Measurements from ENCODE around the gene CACFD1.

Gene CACFD1

DNA sequence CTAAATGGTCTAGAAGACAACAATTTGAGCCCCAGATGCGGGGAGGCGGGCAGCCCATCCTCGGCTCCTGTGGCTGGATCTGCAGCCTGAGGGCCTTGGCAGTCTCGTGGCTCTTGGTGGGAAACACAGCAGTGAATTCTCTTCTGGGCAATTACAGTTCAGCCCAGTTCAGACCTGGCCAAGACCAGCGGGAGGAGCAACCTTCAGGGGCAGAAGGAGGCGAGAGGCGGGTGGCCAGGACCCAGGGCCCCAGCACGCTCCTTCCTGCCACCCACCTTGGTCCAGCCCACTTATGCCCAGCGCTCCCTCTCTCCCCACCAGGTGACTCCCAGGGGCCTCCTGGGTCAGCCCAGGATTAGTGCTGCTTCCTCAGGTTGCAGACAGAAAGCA, 57.2 kb downstream of the CACFD1 start:
- no peak overlapping the region for H3K4me3 ChIP-seq (ENCODE audit: low read depth in 1 of 2, low read length in 2 of 2)
- no peak overlapping the region for H2AFZ ChIP-seq (ENCODE audit: low read depth, low read length)
- TF ChIP-seq EZH2 (IDR thresholded peaks at IDR 0.05; ENCODE audit: borderline replicate concordance, low read depth, low read length, severe bottlenecking) = no peak
- TF ChIP-seq, protein P1, sequence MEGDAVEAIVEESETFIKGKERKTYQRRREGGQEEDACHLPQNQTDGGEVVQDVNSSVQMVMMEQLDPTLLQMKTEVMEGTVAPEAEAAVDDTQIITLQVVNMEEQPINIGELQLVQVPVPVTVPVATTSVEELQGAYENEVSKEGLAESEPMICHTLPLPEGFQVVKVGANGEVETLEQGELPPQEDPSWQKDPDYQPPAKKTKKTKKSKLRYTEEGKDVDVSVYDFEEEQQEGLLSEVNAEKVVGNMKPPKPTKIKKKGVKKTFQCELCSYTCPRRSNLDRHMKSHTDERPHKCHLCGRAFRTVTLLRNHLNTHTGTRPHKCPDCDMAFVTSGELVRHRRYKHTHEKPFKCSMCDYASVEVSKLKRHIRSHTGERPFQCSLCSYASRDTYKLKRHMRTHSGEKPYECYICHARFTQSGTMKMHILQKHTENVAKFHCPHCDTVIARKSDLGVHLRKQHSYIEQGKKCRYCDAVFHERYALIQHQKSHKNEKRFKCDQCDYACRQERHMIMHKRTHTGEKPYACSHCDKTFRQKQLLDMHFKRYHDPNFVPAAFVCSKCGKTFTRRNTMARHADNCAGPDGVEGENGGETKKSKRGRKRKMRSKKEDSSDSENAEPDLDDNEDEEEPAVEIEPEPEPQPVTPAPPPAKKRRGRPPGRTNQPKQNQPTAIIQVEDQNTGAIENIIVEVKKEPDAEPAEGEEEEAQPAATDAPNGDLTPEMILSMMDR (IDR thresholded peaks at IDR 0.05; ENCODE audit: borderline replicate concordance, extremely low read depth, low read length, poor library complexity, severe bottlenecking) = no peak
- H3K27ac ChIP-seq (ENCODE audit: low read length) = no peak overlapping the region
- no peak for ATAC-seq (ENCODE audit: insufficient read depth, low read depth)
- DNase-seq = no peak
- H3K4me2 ChIP-seq (ENCODE audit: insufficient read depth, low read length) = no peak overlapping the region
- H3K79me2 ChIP-seq (ENCODE audit: insufficient read depth, low read length) = no peaks in the 10 kb centered on the region
- H3K9me3 ChIP-seq (ENCODE audit: insufficient read depth, low read length, severe bottlenecking) = no peaks in the 10 kb centered on the region
- H3K9ac ChIP-seq (ENCODE audit: low read depth, low read length) = no peak overlapping the region
- no peaks in the 10 kb centered on the region for H3K27me3 ChIP-seq (ENCODE audit: insufficient read depth, low read length, poor library complexity)
- H4K20me1 ChIP-seq (ENCODE audit: insufficient read depth, low read length) = no peaks in the 10 kb centered on the region
- no peaks in the 10 kb centered on the region for H3K36me3 ChIP-seq (ENCODE audit: insufficient read depth, low read length)
- no peaks in the 10 kb centered on the region for H3K4me1 ChIP-seq (ENCODE audit: insufficient read depth, low read length)

DNA sequence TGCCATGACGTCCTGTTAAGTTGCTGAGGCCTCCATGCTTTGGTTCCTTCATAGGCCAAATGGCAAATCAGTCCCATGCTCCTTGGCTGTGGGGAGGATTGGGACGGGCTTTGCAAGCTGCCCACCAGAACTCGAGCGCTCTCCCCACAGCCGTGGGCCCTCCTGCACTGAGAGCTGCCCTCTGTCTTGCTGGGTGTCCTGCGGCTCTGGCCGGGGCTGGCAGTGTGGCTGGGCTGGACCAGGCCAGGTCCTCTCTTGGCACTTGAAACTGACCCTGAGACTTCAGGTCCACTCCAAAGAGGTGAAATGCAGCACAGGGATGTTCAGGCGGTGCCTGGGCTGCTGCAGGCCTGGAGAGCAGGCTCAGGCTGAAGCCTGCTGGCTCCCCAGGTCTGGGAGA, 57.9 kb downstream of the CACFD1 start:
- H3K9me3 ChIP-seq (ENCODE audit: insufficient read depth, low read length, severe bottlenecking) = no peaks in the 10 kb centered on the region
- H2AFZ ChIP-seq (ENCODE audit: low read depth, low read length) = no peak overlapping the region
- no peaks in the 10 kb centered on the region for H3K79me2 ChIP-seq (ENCODE audit: insufficient read depth, low read length)
- TF ChIP-seq, protein P1 (IDR thresholded peaks at IDR 0.05; ENCODE audit: borderline replicate concordance, extremely low read depth, low read length, poor library complexity, severe bottlenecking) = no peak
- no peak for TF ChIP-seq EZH2 (IDR thresholded peaks at IDR 0.05; ENCODE audit: borderline replicate concordance, low read depth, low read length, severe bottlenecking)
- no peak for DNase-seq
- H3K27ac ChIP-seq (ENCODE audit: low read length) = no peak overlapping the region
- ATAC-seq (ENCODE audit: insufficient read depth, low read depth) = no peak
- H4K20me1 ChIP-seq (ENCODE audit: insufficient read depth, low read length) = no peaks in the 10 kb centered on the region
- H3K4me2 ChIP-seq (ENCODE audit: insufficient read depth, low read length) = no peak overlapping the region
- H3K36me3 ChIP-seq (ENCODE audit: insufficient read depth, low read length) = no peaks in the 10 kb centered on the region
- no peak overlapping the region for H3K9ac ChIP-seq (ENCODE audit: low read depth, low read length)
- H3K27me3 ChIP-seq (ENCODE audit: insufficient read depth, low read length, poor library complexity) = no peaks in the 10 kb centered on the region
- H3K4me1 ChIP-seq (ENCODE audit: insufficient read depth, low read length) = no peaks in the 10 kb centered on the region
- no peak overlapping the region for H3K4me3 ChIP-seq (ENCODE audit: low read depth in 1 of 2, low read length in 2 of 2)

DNA sequence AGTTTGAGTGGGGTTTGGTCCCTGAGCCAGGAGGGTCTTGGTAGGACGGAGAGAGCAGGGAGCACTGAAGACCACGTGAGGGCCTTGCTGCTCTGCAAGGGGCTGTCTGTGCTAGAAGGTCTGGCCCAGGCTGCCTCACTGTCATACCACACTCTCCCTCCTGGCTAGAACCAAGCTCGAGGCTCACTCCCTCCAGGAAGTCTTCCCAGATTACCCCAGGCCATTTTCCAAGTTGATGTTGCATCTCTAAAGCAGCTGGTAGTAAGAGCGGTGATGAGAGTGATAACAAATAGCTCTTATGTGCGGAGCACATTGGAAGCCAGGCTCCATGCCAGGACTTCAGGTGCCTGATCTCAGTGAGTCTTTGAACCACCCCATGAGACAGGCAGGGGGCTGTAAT, 58.4 kb downstream of the CACFD1 start:
- no peaks in the 10 kb centered on the region for H3K79me2 ChIP-seq (ENCODE audit: insufficient read depth, low read length)
- no peak overlapping the region for H3K27ac ChIP-seq (ENCODE audit: low read length)
- H3K9ac ChIP-seq (ENCODE audit: low read depth, low read length) = no peak overlapping the region
- ATAC-seq (ENCODE audit: insufficient read depth, low read depth) (no peak), DNase-seq (no peak)
- H3K9me3 ChIP-seq (ENCODE audit: insufficient read depth, low read length, severe bottlenecking) = no peaks in the 10 kb centered on the region
- TF ChIP-seq EZH2 (IDR thresholded peaks at IDR 0.05; ENCODE audit: borderline replicate concordance, low read depth, low read length, severe bottlenecking) = no peak
- TF ChIP-seq, protein P1 (IDR thresholded peaks at IDR 0.05; ENCODE audit: borderline replicate concordance, extremely low read depth, low read length, poor library complexity, severe bottlenecking) = no peak
- H3K4me3 ChIP-seq (ENCODE audit: low read depth in 1 of 2, low read length in 2 of 2) = no peak overlapping the region
- no peaks in the 10 kb centered on the region for H3K27me3 ChIP-seq (ENCODE audit: insufficient read depth, low read length, poor library complexity)
- H3K4me2 ChIP-seq (ENCODE audit: insufficient read depth, low read length) = no peak overlapping the region
- no peaks in the 10 kb centered on the region for H4K20me1 ChIP-seq (ENCODE audit: insufficient read depth, low read length)
- no peak overlapping the region for H2AFZ ChIP-seq (ENCODE audit: low read depth, low read length)
- H3K36me3 ChIP-seq (ENCODE audit: insufficient read depth, low read length) = no peaks in the 10 kb centered on the region
- no peaks in the 10 kb centered on the region for H3K4me1 ChIP-seq (ENCODE audit: insufficient read depth, low read length)
